HEK293T (cell line): ENCODE results near the gene SH2D1B.

ENCODE experiments used
- ARNT ChIP-seq: fragments of 450-650 bp; IDR thresholded peaks from 2 replicates; pipeline ENCODE4 v1.6.1; 2017; ENCODE audit warnings: mild to moderate bottlenecking
- BHLHE40 ChIP-seq: fragments of 450-650 bp; IDR thresholded peaks from 2 replicates; pipeline ENCODE4 v1.6.1; 2016; ENCODE audit warnings: mild to moderate bottlenecking, moderate library complexity, borderline replicate concordance
- FOXA1 ChIP-seq: fragments of 450-650 bp; IDR thresholded peaks from 2 replicates; pipeline ENCODE4 v1.6.1; 2016; ENCODE audit warnings: mild to moderate bottlenecking
- L3MBTL2 ChIP-seq: fragments of 450-650 bp; conservative IDR thresholded peaks from 2 replicates; pipeline ENCODE4 v1.6.1; 2016; ENCODE audit warnings: mild to moderate bottlenecking
- TARDBP ChIP-seq: fragments of 450-650 bp; IDR thresholded peaks from 2 replicates; pipeline ENCODE4 v1.6.1; 2016

GRCh38 chr1:162373541-162374260 lies 38.2 kb downstream of the SH2D1B start:
- no peak for TF ChIP-seq TARDBP
- TF ChIP-seq L3MBTL2 = no peak
- TF ChIP-seq ARNT = no peak
- no peak for TF ChIP-seq BHLHE40
- no peak for TF ChIP-seq FOXA1
